HCT116 (cell line): ENCODE data around the gene MOSPD3. TPM values are rescaled to one million over a fixed set of nuclear protein-coding genes. Genes with fewer than 3 reads are reported as not detected.

Source experiments
- ATAC-seq: fragments of 200-7000 bp; cut with Tn5 transposase; 2 replicates; pipeline ENCODE4 v1.9.1; 2020; ENCODE audit warnings: mild to moderate bottlenecking, moderate library complexity
- BruUV-seq: library from RNA; stranded (reverse); fragments of 400-500 nt; replicated peaks from 2 replicates; lab custom pipeline; 2021; lab: Mats Ljungman, UMichigan
- CTCF ChIA-PET: fragments of 300-600 bp; sonication (Branson Sonifier 250); formaldehyde crosslinking; loops from one replicate; lab custom pipeline; 2021; ENCODE audit warnings: antibody characterized with exemption; lab: Charles Lee
- POLR2A ChIA-PET: fragments of 300-600, 350-600 bp; sonication (Branson Sonifier 250); formaldehyde crosslinking; loops from one replicate; lab custom pipeline; 2021; ENCODE audit warnings: antibody characterized with exemption; lab: Charles Lee
- RAD21 ChIA-PET, 2 experiments: fragments of 300-600 bp; sonication (Branson Sonifier 250); formaldehyde crosslinking; loops; one replicate each; lab custom pipeline; 2023; ENCODE audit warnings: low total read pairs in 2 of 2; ENCODE audit not compliant: uncharacterized antibody in 2 of 2, unreplicated experiment in 2 of 2, low non-redundant PET in 1 of 2; lab: Charles Lee
- DNase-seq: peaks from one replicate; pipeline ENCODE4 v3.0.0-alpha.2; 2010; ENCODE audit warnings: low read depth, low spot score
- H2AFZ ChIP-seq: fragments of 200-600 bp; shearing (Covaris generic), sonication (generic); 2 replicates; pipeline ENCODE4 v1.6.1; 2017; ENCODE audit warnings: low read depth, mixed run types, mixed read lengths, antibody characterized with exemption, low read length; ENCODE audit not compliant: poor library complexity, severe bottlenecking
- H3K27ac ChIP-seq: 2 replicates; pipeline ENCODE4 v1.5.1; 2012; ENCODE audit warnings: low read depth, low read length
- H3K27me3 ChIP-seq: fragments of 200-600 bp; sonication (generic); 2 replicates; pipeline ENCODE4 v1.6.1; 2016; ENCODE audit warnings: mixed run types, low read length, mixed read lengths; ENCODE audit not compliant: insufficient read depth
- H3K36me3 ChIP-seq, 2 experiments: fragments of 200-500 bp in 1 of 2; fragments of 200-600 bp in 1 of 2; sonication (Bioruptor generic) in 1 of 2; sonication (generic) in 1 of 2; 2 replicates each; pipeline versions ENCODE4 v1.5.1 to v1.6.1; 2014 to 2016; ENCODE audit warnings: low read length in 2 of 2, inconsistent platforms in 1 of 2, mixed read lengths in 1 of 2, mixed run types in 1 of 2; ENCODE audit not compliant: insufficient read depth in 2 of 2, control insufficient read depth in 1 of 2
- H3K4me1 ChIP-seq, 2 experiments: fragments of 200-600 bp in 1 of 2; sonication (generic) in 1 of 2; 2 replicates each; pipeline versions ENCODE4 v1.5.1 to v1.6.1; 2012 to 2017; ENCODE audit warnings: low read length in 2 of 2, inconsistent platforms in 1 of 2, mild to moderate bottlenecking in 1 of 2, mixed read lengths in 1 of 2, mixed run types in 1 of 2, moderate library complexity in 1 of 2; ENCODE audit not compliant: insufficient read depth in 2 of 2, control insufficient read depth in 1 of 2
- H3K4me2 ChIP-seq: fragments of 200-600 bp; sonication (generic); 2 replicates; pipeline ENCODE4 v1.6.1; 2017; ENCODE audit warnings: mixed run types, low read length, mixed read lengths
- H3K4me3 ChIP-seq, 2 experiments: fragments of 200-600 bp in 1 of 2; sonication (generic) in 1 of 2; replicated peaks in 1 of 2; 2 replicates each; pipeline ENCODE4 v1.5.1; 2011 to 2016; ENCODE audit warnings: low read length in 2 of 2, control low read depth in 1 of 2, low read depth in 1 of 2, mild to moderate bottlenecking in 1 of 2, mixed read lengths in 1 of 2, mixed run types in 1 of 2
- H3K79me2 ChIP-seq: fragments of 200-600 bp; sonication (generic); 2 replicates; pipeline ENCODE4 v1.6.1; 2017; ENCODE audit warnings: mild to moderate bottlenecking, mixed run types, low read length, moderate library complexity, mixed read lengths; ENCODE audit not compliant: insufficient read depth
- H3K9ac ChIP-seq: fragments of 200-600 bp; sonication (generic); 2 replicates; pipeline ENCODE4 v1.6.1; 2016; ENCODE audit warnings: low read length, mixed read lengths
- H3K9me2 ChIP-seq: fragments of 200-600 bp; sonication (generic), shearing (Covaris generic); 2 replicates; pipeline ENCODE4 v1.6.1; 2017; ENCODE audit warnings: mixed run types, mild to moderate bottlenecking, moderate library complexity; ENCODE audit not compliant: insufficient read depth
- H3K9me3 ChIP-seq, 2 experiments: fragments of 200-500 bp in 1 of 2; fragments of 200-600 bp in 1 of 2; sonication (Bioruptor generic) in 1 of 2; sonication (generic) in 1 of 2; 2 replicates each; pipeline ENCODE4 v1.6.1; 2014 to 2017; ENCODE audit warnings: low read length in 2 of 2, mixed read lengths in 2 of 2, inconsistent platforms in 1 of 2, low read depth in 1 of 2, mild to moderate bottlenecking in 1 of 2, mixed run types in 1 of 2, moderate library complexity in 1 of 2; ENCODE audit not compliant: control insufficient read depth in 1 of 2, insufficient read depth in 1 of 2
- H4K20me1 ChIP-seq: fragments of 200-600 bp; sonication (generic), shearing (Covaris generic); 2 replicates; pipeline ENCODE4 v1.6.1; 2017; ENCODE audit warnings: mixed run types, mild to moderate bottlenecking, moderate library complexity; ENCODE audit not compliant: insufficient read depth
- CTCF ChIP-seq, 3 experiments: fragments of 200-600 bp in 1 of 3; sonication (generic) in 1 of 3; IDR thresholded peaks in 2 of 3; conservative IDR thresholded peaks in 1 of 3; 2 replicates each; pipeline ENCODE4 v1.5.1; 2012 to 2017; ENCODE audit warnings: low read depth in 2 of 3, low read length in 2 of 3, antibody characterized with exemption in 1 of 3, borderline replicate concordance in 1 of 3, control low read depth in 1 of 3, mild to moderate bottlenecking in 1 of 3, mixed read lengths in 1 of 3, mixed run types in 1 of 3, moderate library complexity in 1 of 3; ENCODE audit not compliant: insufficient read depth in 1 of 3
- TCF7L2 ChIP-seq: IDR thresholded peaks from 2 replicates; pipeline ENCODE4 v1.7.0; 2011; ENCODE audit warnings: borderline replicate concordance, inconsistent platforms; ENCODE audit not compliant: insufficient read depth, insufficient read length; ENCODE audit errors: extremely low read depth
- ZFX ChIP-seq: fragments of 450-650 bp; IDR thresholded peaks from 2 replicates; pipeline ENCODE4 v1.6.1; 2017
- intact Hi-C: fragments of 100-400 bp; cut with micrococcal nuclease; formaldehyde crosslinking; loops from 2 replicates; pipeline ENCODE4 v1.10.0; 2022
- total RNA-seq: library from RNA; stranded (reverse); gene quantifications from one replicate; pipeline ENCODE4 v1.2.1, GENCODE V29; 2021; ENCODE audit not compliant: unreplicated experiment

MOSPD3 gene
- total RNA-seq, 1 experiment from 2014 or later: 32.8 TPM

GRCh38 chr7:100612730-100613390 lies 520 bp downstream of the MOSPD3 start:
- H3K27me3 ChIP-seq: no peaks in the 10 kb centered on the region
- intact Hi-C loops: no loop called here
- no peaks in the 10 kb centered on the region for H4K20me1 ChIP-seq
- POLR2A ChIA-PET: interaction anchor here (0.8 to 3.2 kb wide), 9 partner anchors 13 to 483 kb away, joined by 3 to 23 read pairs (median 3); partner anchors contain the start of genes FBXO24, LRCH4, POP7 and ZCWPW1
- H3K4me3 ChIP-seq: peak overlapping the region; percentile 73 to 89
- peak overlapping the region; percentile 89; the same call in 1 of the 2 replicates for H3K27ac ChIP-seq
- peak overlapping the region; percentile 65 for H3K9ac ChIP-seq
- H3K9me2 ChIP-seq: no peaks in the 10 kb centered on the region
- peak overlapping the region; percentile 97 for H3K4me2 ChIP-seq
- DNase-seq (no peak), ATAC-seq (peak; percentile 18)
- 0 out of 2 replicates have a peak, but pooled peaks have one; percentile 19 for TF ChIP-seq ZFX
- no peak for TF ChIP-seq TCF7L2
- TF ChIP-seq CTCF (IDR thresholded peaks at IDR 0.05 in 2 of 3, conservative IDR thresholded peaks at IDR 0.05 in 1 of 3; ENCODE audit: borderline replicate concordance in 1 of 3, insufficient read depth in 1 of 3, low read depth in 2 of 3, low read length in 2 of 3): peak in 2 of 3 experiments; percentile 26 to 28; a peak in 2 of 6 replicates
- peaks cover 0 to 2% of the 10 kb centered on the region in 2 experiments; a peak in 1 of 4 replicates for H3K36me3 ChIP-seq
- RAD21 ChIA-PET: interaction anchor here in 1 of 2 experiments (0.7 to 1.3 kb wide), 3 partner anchors 13 to 26 kb away, joined by 3 read pairs; partner anchors contain the start of gene FBXO24
- peaks cover 3 to 30% of the 10 kb centered on the region in 2 experiments for H3K4me1 ChIP-seq
- CTCF ChIA-PET: interaction anchor here (0.6 to 2.5 kb wide), 13 partner anchors 15 to 239 kb away, joined by 3 to 13 read pairs (median 4); partner anchors contain the start of genes EPHB4, FBXO24, GIGYF1 and LRCH4
- no peaks in the 10 kb centered on the region for H3K9me3 ChIP-seq
- H2AFZ ChIP-seq: no peak overlapping the region
- TSS peak; percentile 79 for BruUV-seq
- H3K79me2 ChIP-seq: no peaks in the 10 kb centered on the region
